Measurements from ENCODE around the gene IKZF3.

GRCh38 chr17:39737760-39738567 is 126.1 kb downstream of the IKZF3 start, which contains the start of gene GRB7:
- no peak for TF ChIP-seq CTCF (optimal IDR thresholded peaks at IDR 0.05 in 1 of 3, IDR thresholded peaks at IDR 0.05 in 1 of 3, conservative IDR thresholded peaks at IDR 0.05 in 1 of 3; ENCODE audit: extremely low read depth in 1 of 3, insufficient read depth in 2 of 3, low read length in 3 of 3)
- TF ChIP-seq EZH2 (IDR thresholded peaks at IDR 0.05; ENCODE audit: low read length), result no peak

Data from keratinocyte (primary cell).